ENCODE data around the gene SFMBT2. TPM values are rescaled to one million over a fixed set of nuclear protein-coding genes. Genes with fewer than 3 reads are reported as not detected.

SFMBT2 gene
- total and polyA plus RNA-seq, 2 of the 13 experiments (the other 11 are each of a cell fraction or from before 2014, with no cell fraction given), result 0.01 to 0.02 TPM

GRCh38 chr10:7162331-7162730 is 248.5 kb downstream of the SFMBT2 start:
- CTCF ChIA-PET (ENCODE audit: low intra/inter-chr PET ratio, low total read pairs), result no interaction called here
- Histone ChIP-seq H3K4me2 (ENCODE audit: low read depth, low read length) (no peak overlapping the region), H3K27ac (ENCODE audit: extremely low read length, insufficient read depth, low read length) (no peak overlapping the region), H3K4me1 (ENCODE audit: insufficient read depth, low read length) (no peaks in the 10 kb centered on the region), H3K79me2 (ENCODE audit: insufficient read depth, low read length) (no peaks in the 10 kb centered on the region), H3K9me3 (ENCODE audit: low read length) (no peaks in the 10 kb centered on the region), H3K4me3 (replicated peaks in 1 of 3; ENCODE audit: insufficient read depth in 1 of 3, low read depth in 2 of 3, low read length in 3 of 3) (no peak overlapping the region), H4K20me1 (ENCODE audit: insufficient read depth, low read length) (no peaks in the 10 kb centered on the region), H3K9ac (ENCODE audit: insufficient read depth, low read depth, low read length) (no peak overlapping the region), H2AFZ (ENCODE audit: low read length) (no peak overlapping the region), H3K36me3 (replicated peaks in 1 of 2; ENCODE audit: control insufficient read depth in 1 of 2, insufficient read depth in 2 of 2, low read length in 2 of 2) (no peaks in the 10 kb centered on the region), H3K27me3 (ENCODE audit: control insufficient read depth in 1 of 2, insufficient read depth in 2 of 2, low read length in 2 of 2) (peaks cover 0 to 7% of the 10 kb centered on the region in 2 experiments; a peak in 2 of 5 replicates)
- no peak for FAIRE-seq
- in situ Hi-C loops (cut with HindIII; ENCODE audit: extremely low pct_ligation_motif_present, low pct_unique_long_range_greater_than_20kb), result no loop called here
- no peak for ATAC-seq
- 40% methylated on average over 7 of the region's 8 CpGs for WGBS (ENCODE audit: low lambda C conversion rate)
- TF ChIP-seq RAD51 (IDR thresholded peaks at IDR 0.05; ENCODE audit: borderline replicate concordance), result no peak
- TF ChIP-seq NFE2L2 (IDR thresholded peaks at IDR 0.05; ENCODE audit: low read length), result no peak
- no peak for TF ChIP-seq EHMT2 (IDR thresholded peaks at IDR 0.05; ENCODE audit: borderline replicate concordance, low read depth, low read length)
- no peak for TF ChIP-seq SP2 (CRISPR knock-in tag; IDR thresholded peaks at IDR 0.05)
- TF ChIP-seq CEBPZ (IDR thresholded peaks at IDR 0.05; ENCODE audit: low read length), result no peak
- TF ChIP-seq ZNF143 (CRISPR knock-in tag; IDR thresholded peaks at IDR 0.05), result no peak
- no peak for TF ChIP-seq ZC3H4 (CRISPR knock-in tag; IDR thresholded peaks at IDR 0.05; ENCODE audit: borderline replicate concordance)
- TF ChIP-seq KLF6 (CRISPR knock-in tag; IDR thresholded peaks at IDR 0.05), result no peak
- TF ChIP-seq ZNF781 (CRISPR knock-in tag; IDR thresholded peaks at IDR 0.05; ENCODE audit: borderline replicate concordance, not compliant biosample characterization), result no peak
- TF ChIP-seq TSC22D2 (CRISPR knock-in tag; IDR thresholded peaks at IDR 0.05; ENCODE audit: borderline replicate concordance), result no peak
- TF ChIP-seq MAFF (IDR thresholded peaks at IDR 0.05; ENCODE audit: low read depth, low read length), result no peak
- TF ChIP-seq CCAR2 (optimal IDR thresholded peaks at IDR 0.05; ENCODE audit: low read depth, low read length), result no peak
- no peak for TF ChIP-seq CENPX (CRISPR knock-in tag; IDR thresholded peaks at IDR 0.05)
- no peak for TF ChIP-seq KMT2B (CRISPR knock-in tag; IDR thresholded peaks at IDR 0.05)
- TF ChIP-seq TRAFD1 (CRISPR knock-in tag; IDR thresholded peaks at IDR 0.05; ENCODE audit: borderline replicate concordance), result no peak
- no peak for TF ChIP-seq MEIS2 (CRISPR knock-in tag; IDR thresholded peaks at IDR 0.05)
- no TSS peak for BruUV-seq (replicated peaks)
- intact Hi-C loops (cut with micrococcal nuclease; ENCODE audit: unreplicated experiment), result no loop called here
- no peak for DNase-seq (ENCODE audit: low spot score)
- POLR2A ChIA-PET, result no interaction called here

Measured in HepG2 (cell line).